Measurements from ENCODE around the gene AGPAT1.

- TF ChIP-seq JUN (IDR thresholded peaks at IDR 0.05; ENCODE audit: low read depth, low read length) (no peak), CTCF (IDR thresholded peaks at IDR 0.05; ENCODE audit: control extremely low read depth in 1 of 3, insufficient read depth in 1 of 3, low read depth in 1 of 3, low read length in 3 of 3) (no peak), NANOG (IDR thresholded peaks at IDR 0.05; ENCODE audit: insufficient read depth, low read depth, low read length, poor library complexity, severe bottlenecking) (no peak), RAD21 (IDR thresholded peaks at IDR 0.05 in 1 of 2, conservative IDR thresholded peaks at IDR 0.05 in 1 of 2; ENCODE audit: low read depth in 2 of 2, low read length in 2 of 2) (no peak), ZNF274 (IDR thresholded peaks at IDR 0.05; ENCODE audit: borderline replicate concordance, extremely low read depth, low read length) (no peak), PHF8 (conservative IDR thresholded peaks at IDR 0.05; ENCODE audit: low read depth, low read length) (no peak), POLR2A (IDR thresholded peaks at IDR 0.05; ENCODE audit: control extremely low read depth in 1 of 2, low read depth in 2 of 2, low read length in 2 of 2) (0 out of 3 replicates have a peak, but pooled peaks of 1 of the 2 experiments have one; percentile 18)
Observed at GRCh38 chr6:32167154-32167760, 8.6 kb downstream of the AGPAT1 start.
